ENCODE measurements around the gene PTPRA.

GRCh38 chr20:2883726-2884637 is 10.7 kb downstream of the PTPRA start:
- TF ChIP-seq ATF3 (CRISPR knock-in tag; conservative IDR thresholded peaks at IDR 0.05), result no peak
- no peak for TF ChIP-seq CTCF (IDR thresholded peaks at IDR 0.05)
- TF ChIP-seq ZBTB43 (CRISPR knock-in tag; IDR thresholded peaks at IDR 0.05), result no peak
- no peak for TF ChIP-seq ATF6 (CRISPR knock-in tag; IDR thresholded peaks at IDR 0.05)
- no peak for TF ChIP-seq FOXK1 (CRISPR knock-in tag; IDR thresholded peaks at IDR 0.05)
- TF ChIP-seq TEAD4 (CRISPR knock-in tag; IDR thresholded peaks at IDR 0.05), result no peak
- TF ChIP-seq MAX (CRISPR knock-in tag; IDR thresholded peaks at IDR 0.05), result no peak

All from WTC11 (cell line).